ENCODE data around the gene DYNLT5. TPM values are rescaled to one million over a fixed set of nuclear protein-coding genes. Genes with fewer than 3 reads are reported as not detected.
A peak's percentile ranks its signal among the peaks of the same experiment; 100 is the strongest.
"Not testable (repeated sequence)": the region's sequence is repeated elsewhere in the genome, so short reads cannot be mapped to it uniquely, and the experiment has no call there.

Gene DYNLT5
- total and polyA plus RNA-seq, 2 donors (not counting 1 experiment from before 2014, with no cell fraction given) = not detected

DNA sequence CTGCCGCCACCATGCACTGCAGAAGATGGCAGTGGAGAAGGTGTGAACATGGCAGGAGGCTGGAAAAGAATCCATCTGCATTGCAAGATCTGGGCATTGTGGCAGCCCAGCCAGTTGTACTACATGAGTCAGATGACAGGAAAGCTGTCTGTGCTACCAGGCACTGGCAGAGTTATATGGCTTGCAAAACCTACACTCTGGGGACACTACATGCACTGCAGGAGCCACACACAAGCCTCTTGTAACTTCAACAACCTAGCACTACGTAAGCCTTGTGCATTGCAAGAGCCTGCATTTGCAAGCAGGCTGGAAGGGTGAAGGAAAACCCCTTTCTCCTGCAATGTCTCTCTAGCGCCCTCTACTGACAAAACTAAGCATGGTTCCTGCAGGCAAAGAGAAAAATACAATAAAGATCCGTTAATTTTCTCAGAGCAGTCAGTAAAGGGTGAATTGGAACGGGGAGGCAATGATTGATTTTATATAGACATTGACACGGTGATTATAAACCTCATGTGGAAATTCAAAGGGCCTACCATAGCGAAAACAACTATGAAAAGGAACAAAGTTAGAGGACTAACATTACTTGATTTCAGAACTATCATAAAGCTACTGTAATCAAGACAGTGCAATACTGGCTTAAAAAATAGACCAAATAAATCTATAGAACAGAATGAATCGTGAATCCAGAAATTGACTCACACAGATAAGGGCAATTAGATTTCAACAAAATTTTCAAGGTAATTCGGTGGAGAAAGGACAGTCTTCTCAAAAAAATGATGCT is 26.2 kb upstream of the DYNLT5 start:
- Histone ChIP-seq H3K27ac (ENCODE audit: low read length in 2 of 2) (no peak overlapping the region), H3K27me3 (replicated peaks in 1 of 4; ENCODE audit: control extremely low read depth in 1 of 4, control insufficient read depth in 3 of 4, insufficient read depth in 4 of 4, low read length in 3 of 4) (no peaks in the 10 kb centered on the region), H3K9me3 (ENCODE audit: control extremely low read depth in 1 of 3, control insufficient read depth in 2 of 3, insufficient read depth in 1 of 3, low read length in 2 of 3) (no peaks in the 10 kb centered on the region), H3K4me3 (ENCODE audit: control extremely low read depth in 1 of 5, extremely low read depth in 1 of 5, insufficient read depth in 1 of 5, low read depth in 2 of 5, low read length in 4 of 5) (no peak overlapping the region), H3K4me1 (ENCODE audit: control insufficient read depth in 2 of 2, insufficient read depth in 2 of 2, low read length in 2 of 2) (no peaks in the 10 kb centered on the region), H3K36me3 (replicated peaks in 1 of 2; ENCODE audit: control extremely low read depth in 1 of 2, control insufficient read depth in 1 of 2, extremely low read depth in 1 of 2, insufficient read depth in 2 of 2, low read length in 1 of 2) (no peaks in the 10 kb centered on the region), H3K4me2 (replicated peaks; ENCODE audit: low read depth, low read length, poor library complexity, severe bottlenecking) (no peak overlapping the region), H3K9ac (ENCODE audit: low read length) (no peak overlapping the region), H2AFZ (ENCODE audit: insufficient read depth, low read depth, low read length, poor library complexity, severe bottlenecking) (no peak overlapping the region), H3K79me2 (ENCODE audit: control insufficient read depth, insufficient read depth, low read length) (no peaks in the 10 kb centered on the region), H4K20me1 (ENCODE audit: control insufficient read depth, insufficient read depth, low read length, poor library complexity, severe bottlenecking) (no peaks in the 10 kb centered on the region)
- WGBS (ENCODE audit: insufficient coverage) = 50% methylated on average over 2 of the region's 9 CpGs
- ATAC-seq (ENCODE audit: low read depth) (no peak), DNase-seq (peak; percentile 69)
- TF ChIP-seq EZH2 (IDR thresholded peaks at IDR 0.05; ENCODE audit: borderline replicate concordance, insufficient read depth, low read depth, low read length, poor library complexity, severe bottlenecking) = no peak
- TF ChIP-seq, protein P1, sequence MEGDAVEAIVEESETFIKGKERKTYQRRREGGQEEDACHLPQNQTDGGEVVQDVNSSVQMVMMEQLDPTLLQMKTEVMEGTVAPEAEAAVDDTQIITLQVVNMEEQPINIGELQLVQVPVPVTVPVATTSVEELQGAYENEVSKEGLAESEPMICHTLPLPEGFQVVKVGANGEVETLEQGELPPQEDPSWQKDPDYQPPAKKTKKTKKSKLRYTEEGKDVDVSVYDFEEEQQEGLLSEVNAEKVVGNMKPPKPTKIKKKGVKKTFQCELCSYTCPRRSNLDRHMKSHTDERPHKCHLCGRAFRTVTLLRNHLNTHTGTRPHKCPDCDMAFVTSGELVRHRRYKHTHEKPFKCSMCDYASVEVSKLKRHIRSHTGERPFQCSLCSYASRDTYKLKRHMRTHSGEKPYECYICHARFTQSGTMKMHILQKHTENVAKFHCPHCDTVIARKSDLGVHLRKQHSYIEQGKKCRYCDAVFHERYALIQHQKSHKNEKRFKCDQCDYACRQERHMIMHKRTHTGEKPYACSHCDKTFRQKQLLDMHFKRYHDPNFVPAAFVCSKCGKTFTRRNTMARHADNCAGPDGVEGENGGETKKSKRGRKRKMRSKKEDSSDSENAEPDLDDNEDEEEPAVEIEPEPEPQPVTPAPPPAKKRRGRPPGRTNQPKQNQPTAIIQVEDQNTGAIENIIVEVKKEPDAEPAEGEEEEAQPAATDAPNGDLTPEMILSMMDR (IDR thresholded peaks at IDR 0.05) = peak; percentile 93
- Mint-ChIP-seq H3K9me3 (ENCODE audit: insufficient read depth) (peaks cover 2% of the 10 kb centered on the region), H3K4me3 (no peak overlapping the region), H3K27me3 (peaks cover 53% of the 10 kb centered on the region), H3K27ac (no peak overlapping the region), H3K4me1 (peaks cover 8% of the 10 kb centered on the region)
- ChIA-PET POLR2A (no interaction called here), CTCF (interaction anchor here (0.6 to 2.5 kb wide), 19 partner anchors 9 to 769 kb away, joined by 3 to 22 read pairs (median 4); no protein-coding TSS in a partner anchor)
- intact Hi-C loops (cut with micrococcal nuclease) = loop anchor here (1.0 to 5.0 kb wide), 3 partner anchors 279 to 767 kb away; no protein-coding TSS in a partner anchor

DNA sequence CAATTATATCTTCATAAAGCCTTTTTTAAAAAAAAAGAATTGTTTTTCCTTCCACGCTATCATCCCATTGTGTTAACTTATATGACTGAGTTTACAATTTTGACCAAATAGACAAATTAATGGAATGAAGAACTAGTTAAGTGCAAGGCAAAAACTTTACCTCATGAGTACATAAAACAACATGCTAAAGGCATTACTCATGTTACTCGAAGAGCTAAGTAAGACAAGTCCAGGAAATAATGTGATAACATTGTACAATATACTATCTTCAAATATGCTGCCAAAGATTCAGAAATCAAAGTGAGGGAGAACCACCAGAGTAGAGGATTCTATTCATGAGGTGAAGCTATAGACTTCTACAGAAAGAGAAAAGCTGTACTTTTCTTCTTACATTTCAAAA is 24.2 kb upstream of the DYNLT5 start:
- DNase-seq = no peak
- Histone ChIP-seq H3K4me3 (ENCODE audit: control extremely low read depth in 1 of 5, extremely low read depth in 1 of 5, insufficient read depth in 1 of 5, low read depth in 2 of 5, low read length in 4 of 5) (no peak overlapping the region), H2AFZ (ENCODE audit: insufficient read depth, low read depth, low read length, poor library complexity, severe bottlenecking) (no peak overlapping the region), H3K79me2 (ENCODE audit: control insufficient read depth, insufficient read depth, low read length) (no peaks in the 10 kb centered on the region), H3K4me1 (ENCODE audit: control insufficient read depth in 2 of 2, insufficient read depth in 2 of 2, low read length in 2 of 2) (peaks cover 0 to 5% of the 10 kb centered on the region in 2 donors), H3K9ac (ENCODE audit: low read length) (no peak overlapping the region), H3K27ac (ENCODE audit: low read length in 2 of 2) (no peak overlapping the region), H3K27me3 (replicated peaks in 1 of 4; ENCODE audit: control extremely low read depth in 1 of 4, control insufficient read depth in 3 of 4, insufficient read depth in 4 of 4, low read length in 3 of 4) (no peaks in the 10 kb centered on the region), H3K9me3 (ENCODE audit: control extremely low read depth in 1 of 3, control insufficient read depth in 2 of 3, insufficient read depth in 1 of 3, low read length in 2 of 3) (no peaks in the 10 kb centered on the region), H3K36me3 (replicated peaks in 1 of 2; ENCODE audit: control extremely low read depth in 1 of 2, control insufficient read depth in 1 of 2, extremely low read depth in 1 of 2, insufficient read depth in 2 of 2, low read length in 1 of 2) (no peaks in the 10 kb centered on the region), H3K4me2 (replicated peaks; ENCODE audit: low read depth, low read length, poor library complexity, severe bottlenecking) (no peak overlapping the region), H4K20me1 (ENCODE audit: control insufficient read depth, insufficient read depth, low read length, poor library complexity, severe bottlenecking) (no peaks in the 10 kb centered on the region)
- no peak for ATAC-seq (ENCODE audit: low read depth)
- Mint-ChIP-seq H3K4me3 (no peak overlapping the region), H3K27me3 (peaks cover 44% of the 10 kb centered on the region), H3K9me3 (ENCODE audit: insufficient read depth) (peaks cover 2% of the 10 kb centered on the region), H3K4me1 (peaks cover 12% of the 10 kb centered on the region), H3K27ac (no peak overlapping the region)
- TF ChIP-seq, protein P1 (IDR thresholded peaks at IDR 0.05) = no peak
- TF ChIP-seq EZH2 (IDR thresholded peaks at IDR 0.05; ENCODE audit: borderline replicate concordance, insufficient read depth, low read depth, low read length, poor library complexity, severe bottlenecking) = no peak
- no CpG with 5 or more reads among the region's 2 CpGs for WGBS (ENCODE audit: insufficient coverage)
- CTCF ChIA-PET = interaction anchor here (1.1 kb wide), 1 partner anchor 11 kb away, joined by 3 read pairs; no protein-coding TSS in a partner anchor
- intact Hi-C loops (cut with micrococcal nuclease) = loop anchor here (5.0 kb wide), 1 partner anchor 476 kb away; no protein-coding TSS in a partner anchor
- POLR2A ChIA-PET = no interaction called here

- H3K79me2 ChIP-seq (ENCODE audit: control insufficient read depth, insufficient read depth, low read length); H3K9ac ChIP-seq (ENCODE audit: low read length); H3K27ac Mint-ChIP-seq; H3K4me2 ChIP-seq (replicated peaks; ENCODE audit: low read depth, low read length, poor library complexity, severe bottlenecking); POLR2A ChIA-PET; H4K20me1 ChIP-seq (ENCODE audit: control insufficient read depth, insufficient read depth, low read length, poor library complexity, severe bottlenecking); DNase-seq; ATAC-seq (ENCODE audit: low read depth); H3K9me3 ChIP-seq (ENCODE audit: control extremely low read depth in 1 of 3, control insufficient read depth in 2 of 3, insufficient read depth in 1 of 3, low read length in 2 of 3); H3K4me3 ChIP-seq (ENCODE audit: control extremely low read depth in 1 of 5, extremely low read depth in 1 of 5, insufficient read depth in 1 of 5, low read depth in 2 of 5, low read length in 4 of 5); H3K4me3 Mint-ChIP-seq; H3K27ac ChIP-seq (ENCODE audit: low read length in 2 of 2); H3K27me3 ChIP-seq (replicated peaks in 1 of 4; ENCODE audit: control extremely low read depth in 1 of 4, control insufficient read depth in 3 of 4, insufficient read depth in 4 of 4, low read length in 3 of 4); H3K4me1 ChIP-seq (ENCODE audit: control insufficient read depth in 2 of 2, insufficient read depth in 2 of 2, low read length in 2 of 2); H3K9me3 Mint-ChIP-seq (ENCODE audit: insufficient read depth); H3K36me3 ChIP-seq (replicated peaks in 1 of 2; ENCODE audit: control extremely low read depth in 1 of 2, control insufficient read depth in 1 of 2, extremely low read depth in 1 of 2, insufficient read depth in 2 of 2, low read length in 1 of 2): not testable (repeated sequence)
- H2AFZ ChIP-seq (ENCODE audit: insufficient read depth, low read depth, low read length, poor library complexity, severe bottlenecking) = peak overlapping the region; percentile 38
- CTCF ChIA-PET = interaction anchor here (1.1 kb wide), 1 partner anchor 769 kb away, joined by 3 read pairs; no protein-coding TSS in a partner anchor
- intact Hi-C loops (cut with micrococcal nuclease) = loop anchor here (5.0 kb wide), 1 partner anchor 476 kb away; no protein-coding TSS in a partner anchor
- Mint-ChIP-seq H3K27me3 (peaks cover 43% of the 10 kb centered on the region), H3K4me1 (peaks cover 12% of the 10 kb centered on the region)
These were observed 23.5 kb upstream of the DYNLT5 start for GRCh38 chr1:66728716-66729115.

Data from B cell (primary cell).